HG02870 (cell line): Measurements from ENCODE around the gene KRIT1.
"Not testable (repeated sequence)": the region's sequence is repeated elsewhere in the genome, so short reads cannot be mapped to it uniquely, and the experiment has no call there.

Source experiments
- ATAC-seq: cut with Tn5 transposase; IDR thresholded peaks from one replicate; pipeline ENCODE4 v1.9.1; 2021; ENCODE audit warnings: mild to moderate bottlenecking, moderate library complexity; ENCODE audit not compliant: unreplicated experiment

Gene KRIT1

DNA sequence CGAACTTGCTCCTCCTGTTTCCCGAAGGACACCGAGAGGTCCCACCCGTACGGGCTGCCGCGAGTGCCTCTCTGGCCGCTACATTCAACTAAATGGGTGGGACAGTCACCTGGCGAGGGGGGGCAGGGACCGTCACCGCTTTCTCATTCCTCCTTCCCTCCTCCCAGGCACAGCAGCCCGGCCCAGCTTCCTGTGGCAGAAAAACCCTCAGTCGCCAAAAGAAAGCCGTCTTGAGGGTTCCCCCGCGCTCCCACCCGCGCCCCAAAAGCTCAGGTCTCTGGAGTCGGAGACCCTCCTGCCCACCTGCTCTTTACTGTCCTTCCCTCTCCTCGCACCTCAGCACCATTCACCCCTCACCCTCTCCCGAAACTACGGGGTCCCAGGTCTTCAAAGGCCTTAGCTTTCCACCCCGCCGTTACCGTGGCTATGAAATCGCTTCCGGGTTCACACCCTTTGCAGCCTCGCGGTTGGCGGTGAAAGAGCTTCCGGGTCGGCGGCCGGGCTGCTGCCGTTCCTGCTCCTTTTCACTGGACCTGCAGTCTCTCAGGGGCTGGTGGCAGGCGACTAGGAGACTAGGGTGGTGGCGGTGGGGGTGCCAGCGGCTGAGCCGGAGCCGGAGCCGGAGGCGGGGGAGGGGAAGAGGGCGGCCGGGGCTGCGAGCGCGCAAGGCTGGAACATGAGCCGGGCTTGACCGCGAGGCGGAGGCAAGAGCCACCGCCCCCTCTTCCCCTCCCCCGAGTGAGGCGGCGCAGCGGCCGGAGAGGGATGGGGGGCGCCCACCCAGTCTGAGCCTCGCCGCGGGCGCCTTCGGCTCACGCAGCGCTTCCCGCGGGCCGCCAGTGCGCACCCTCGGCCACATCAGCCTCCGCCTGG is at the start of gene KRIT1, which contains the start of gene ANKIB1:
KRIT1 (minus strand) TSS at position 428 of the 873 bp plus-strand sequence. CDS start 3,779 bp downstream, outside the sequence.
ANKIB1 (plus strand) TSS at position 488 of the 873 bp plus-strand sequence. CDS start 49,005 bp downstream, outside the sequence.
- peak; percentile 77 for ATAC-seq

DNA sequence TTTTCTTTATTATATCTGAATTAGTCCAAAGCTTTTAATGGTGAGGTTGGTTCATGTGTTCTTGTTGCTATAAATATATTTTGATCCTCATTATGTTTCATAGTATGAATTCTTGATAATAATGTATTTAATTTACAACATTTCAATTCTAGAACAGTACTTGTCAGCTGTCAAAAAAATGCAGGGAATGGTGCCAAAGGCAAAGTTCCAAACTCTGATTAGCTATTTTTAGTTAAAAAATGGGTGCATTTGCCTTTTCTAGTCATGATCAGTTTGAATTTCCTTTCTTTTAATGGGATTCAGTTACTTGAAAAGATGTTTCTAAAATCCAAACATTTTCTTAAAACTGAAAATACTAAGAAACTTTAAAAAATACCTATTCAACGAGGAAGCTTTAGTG is 49.7 kb upstream of the KRIT1 start:
- no peak for ATAC-seq

DNA sequence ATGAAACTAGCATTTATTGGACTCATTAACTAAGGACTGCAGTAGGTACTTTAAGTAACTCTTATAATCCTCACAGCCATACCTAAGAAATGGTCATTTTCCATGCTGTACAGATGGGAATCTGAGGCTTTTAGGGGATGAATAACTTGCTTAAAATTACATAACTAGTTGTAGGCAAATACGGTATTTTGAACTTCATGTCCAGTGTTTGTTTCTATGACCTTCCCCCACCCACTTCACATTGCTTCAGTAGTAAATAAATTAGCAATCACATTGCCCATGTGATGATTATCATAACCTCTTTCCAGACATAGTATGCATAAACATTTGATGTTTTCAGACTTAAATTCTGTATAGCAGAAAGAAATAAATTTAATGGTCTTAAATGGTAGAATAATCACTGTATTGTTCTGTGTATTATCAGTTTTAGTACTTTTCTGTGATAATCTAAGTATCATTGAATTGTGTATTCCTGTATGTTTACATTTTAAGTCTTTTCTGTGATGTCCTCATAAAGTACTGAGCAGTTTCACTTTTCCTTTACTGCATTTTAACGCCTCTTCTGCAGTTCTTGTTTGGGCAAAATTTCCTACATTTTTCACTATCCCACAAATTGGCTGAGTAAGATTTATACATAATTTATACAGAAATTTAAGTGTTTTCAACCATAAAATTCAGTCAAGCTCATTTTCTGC is 48.3 kb upstream of the KRIT1 start:
- no peak for ATAC-seq

DNA sequence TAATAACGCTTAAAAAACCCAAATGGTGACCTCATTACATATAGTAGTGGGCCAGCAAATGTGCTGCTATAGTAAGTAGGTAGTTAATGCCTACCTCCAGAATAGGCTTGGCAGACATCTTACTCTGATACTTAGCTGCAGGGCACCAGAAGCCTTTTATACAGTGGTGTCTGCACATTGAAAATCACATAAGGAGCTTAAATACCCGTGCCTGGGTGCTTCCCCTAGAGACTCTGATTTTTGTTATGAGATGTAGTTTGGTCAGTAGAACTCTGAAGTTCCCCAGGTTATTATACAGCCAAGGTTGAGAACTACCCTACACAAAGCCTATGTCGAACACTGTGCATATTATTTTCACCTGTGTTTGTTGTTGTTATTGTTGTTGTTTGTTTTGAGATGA is 47.3 kb upstream of the KRIT1 start:
- ATAC-seq: peak; percentile 56

DNA sequence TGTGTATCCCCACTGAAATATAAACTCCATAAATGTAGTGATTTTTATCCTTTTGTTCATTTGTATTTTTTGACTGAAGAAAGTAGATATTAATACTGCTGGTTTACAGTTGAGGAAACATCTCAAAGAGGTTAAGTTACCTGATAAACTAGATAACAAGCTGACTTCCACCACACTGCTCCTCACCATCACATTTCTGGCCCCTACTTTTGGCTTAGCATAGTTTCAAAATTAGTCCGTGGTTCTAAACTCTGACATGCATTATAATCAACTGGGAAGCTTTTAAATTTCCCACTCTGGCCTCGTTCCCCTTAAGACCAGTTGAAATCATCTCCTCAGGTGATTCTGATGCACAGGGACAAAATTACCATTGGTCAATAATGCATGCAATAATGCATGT is 43.6 kb upstream of the KRIT1 start:
- peak; percentile 54 for ATAC-seq

DNA sequence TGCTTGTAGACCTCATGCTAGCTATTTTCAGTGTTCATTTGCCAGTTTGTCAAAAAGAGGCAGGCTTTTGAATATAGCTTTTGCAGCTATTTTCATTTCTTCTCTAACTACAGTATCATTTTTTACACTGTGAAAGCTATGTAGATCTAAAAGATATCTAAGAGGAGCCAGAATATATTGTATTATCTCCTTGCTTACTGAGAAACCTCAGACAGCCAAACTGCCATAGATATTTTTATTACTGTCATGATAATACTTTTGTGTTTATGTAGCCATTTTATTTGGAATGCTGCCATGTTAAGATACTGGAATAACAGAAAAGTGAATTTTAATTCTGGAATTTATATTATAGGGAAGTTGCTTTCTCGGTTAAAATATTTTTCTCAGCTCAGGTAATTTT is 37.2 kb upstream of the KRIT1 start:
- no peak for ATAC-seq

DNA sequence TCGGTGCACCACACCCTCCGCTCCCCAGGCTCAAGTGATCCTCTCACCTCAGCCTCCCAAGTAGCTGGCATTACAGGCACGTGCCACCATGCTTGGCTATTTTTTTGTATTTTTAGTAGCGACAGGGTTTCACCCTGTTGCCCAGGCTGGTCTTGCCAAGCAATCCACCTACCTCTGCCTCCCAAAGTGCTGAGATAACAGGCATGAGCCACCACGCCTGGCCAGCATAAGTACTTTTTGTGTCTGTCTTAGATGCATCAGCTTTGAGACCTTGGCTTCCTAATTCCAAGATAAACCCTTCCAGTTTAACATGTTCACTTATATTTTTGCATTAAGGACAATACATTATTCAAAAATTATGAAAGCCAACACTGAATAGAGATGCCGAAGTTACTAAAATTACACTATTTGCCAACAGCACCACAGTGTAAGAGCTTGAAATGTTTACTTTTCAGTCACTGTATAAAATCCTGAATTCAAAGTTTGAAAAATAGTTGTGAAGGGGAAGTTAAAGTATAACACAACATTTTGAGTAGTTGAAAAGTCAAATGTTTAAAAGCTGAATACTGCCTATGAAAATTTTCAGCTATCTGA is 36.6 kb upstream of the KRIT1 start:
- no peak for ATAC-seq

DNA sequence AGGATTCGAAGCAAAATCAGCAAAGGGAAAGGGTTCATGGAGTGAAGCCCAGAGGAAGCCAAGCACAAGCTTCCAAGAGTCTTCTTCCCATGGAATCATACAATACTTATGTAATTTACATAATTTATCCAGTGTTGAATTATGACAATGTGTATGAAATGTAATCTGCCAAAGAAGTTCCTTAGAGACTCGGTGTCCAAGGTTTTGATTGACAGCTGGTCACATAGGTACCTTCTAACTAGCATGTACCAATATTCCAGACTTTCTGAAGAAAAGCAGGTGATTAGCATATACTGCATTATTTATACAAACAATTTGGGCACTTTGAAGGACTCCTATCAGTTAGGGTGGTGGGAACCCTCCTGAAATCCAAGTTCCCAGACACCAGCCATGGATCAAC is 35.3 kb upstream of the KRIT1 start:
- no peak for ATAC-seq

DNA sequence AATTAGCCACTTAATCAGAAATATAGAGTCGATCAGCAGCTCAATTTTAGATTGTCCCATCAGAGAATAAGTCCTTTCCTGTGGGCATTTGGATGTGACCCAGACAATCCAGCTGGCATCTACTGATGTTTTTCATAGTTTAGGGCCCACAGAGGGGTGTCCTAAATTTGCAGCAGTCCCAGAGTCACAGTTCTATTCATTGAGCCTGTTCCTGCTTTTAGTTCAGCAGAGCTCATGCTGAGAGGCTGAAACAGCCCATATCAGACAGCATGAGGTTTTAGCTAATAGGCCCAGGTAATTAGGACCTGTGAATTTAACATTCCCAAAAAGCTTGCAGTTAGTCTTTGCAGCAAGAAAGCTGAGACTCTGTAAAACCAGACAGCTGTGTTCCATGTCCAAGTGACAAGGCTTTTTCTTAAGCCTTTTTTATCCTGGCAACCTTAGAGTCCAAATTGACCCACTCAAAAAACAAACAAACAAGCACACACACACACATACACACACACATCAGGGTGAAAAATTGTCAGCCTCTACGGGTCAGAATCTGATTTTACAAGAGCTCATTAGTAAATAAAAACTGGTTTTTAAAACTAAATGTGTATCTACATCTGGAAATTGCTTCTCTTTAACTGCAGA is 33.8 kb upstream of the KRIT1 start:
- no peak for ATAC-seq

DNA sequence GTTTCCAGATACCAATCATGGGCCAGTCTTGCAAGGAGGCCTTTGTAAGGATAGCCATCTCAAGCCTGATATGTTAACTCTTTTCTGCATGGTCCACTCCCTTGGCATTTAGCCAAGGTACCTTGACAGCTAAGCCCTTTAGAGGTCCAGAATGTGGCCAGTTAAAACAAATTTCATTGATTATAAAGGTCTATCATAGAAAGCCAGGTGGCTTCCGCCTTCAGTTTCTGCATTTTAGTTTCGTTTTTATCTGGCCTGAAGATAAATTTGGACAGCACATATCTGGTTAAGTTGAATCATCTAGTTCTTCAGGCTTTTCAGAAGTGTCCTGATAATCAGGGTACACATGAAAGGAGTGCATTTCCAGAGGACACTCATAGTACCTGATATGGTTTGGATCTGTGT is 30.7 kb upstream of the KRIT1 start:
- ATAC-seq: peak; percentile 90

DNA sequence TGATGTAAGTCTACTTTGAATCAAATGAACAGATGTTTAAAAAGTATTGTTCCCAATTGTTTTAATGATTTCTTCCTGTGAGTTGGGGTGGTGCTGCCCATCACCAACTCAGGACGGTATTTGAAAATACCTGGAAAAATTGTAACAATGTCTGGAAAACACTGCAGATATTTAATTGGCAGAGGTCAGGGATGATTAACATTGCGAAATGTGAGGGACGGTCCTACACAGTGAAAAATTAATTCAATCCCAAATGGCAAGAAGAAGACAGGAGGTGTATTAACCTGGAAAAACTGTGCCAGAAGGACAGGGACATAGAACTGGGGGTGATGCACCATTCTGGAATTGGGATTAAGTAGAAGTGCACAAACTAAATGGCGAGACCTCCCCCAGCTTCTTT is 29.6 kb upstream of the KRIT1 start:
- no peak for ATAC-seq

DNA sequence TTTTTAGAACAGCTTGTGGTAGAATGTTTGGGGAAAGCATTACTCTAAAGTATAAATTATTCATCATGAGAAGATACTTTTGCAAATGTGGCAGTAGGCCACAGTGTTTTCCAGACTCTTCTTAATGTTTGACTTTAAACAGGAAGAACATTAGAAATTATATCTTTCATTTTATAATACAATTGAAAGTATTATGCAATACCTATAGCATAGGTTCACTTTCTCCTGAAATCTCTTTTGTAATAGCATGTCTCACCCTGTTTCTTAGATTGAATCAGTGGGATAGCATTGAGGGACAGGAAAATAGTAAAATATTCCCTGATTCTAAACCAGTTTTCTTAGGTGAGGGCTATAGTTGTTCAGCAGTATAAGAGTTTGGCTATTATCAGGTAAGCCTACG is 23.2 kb upstream of the KRIT1 start:
- no peak for ATAC-seq

DNA sequence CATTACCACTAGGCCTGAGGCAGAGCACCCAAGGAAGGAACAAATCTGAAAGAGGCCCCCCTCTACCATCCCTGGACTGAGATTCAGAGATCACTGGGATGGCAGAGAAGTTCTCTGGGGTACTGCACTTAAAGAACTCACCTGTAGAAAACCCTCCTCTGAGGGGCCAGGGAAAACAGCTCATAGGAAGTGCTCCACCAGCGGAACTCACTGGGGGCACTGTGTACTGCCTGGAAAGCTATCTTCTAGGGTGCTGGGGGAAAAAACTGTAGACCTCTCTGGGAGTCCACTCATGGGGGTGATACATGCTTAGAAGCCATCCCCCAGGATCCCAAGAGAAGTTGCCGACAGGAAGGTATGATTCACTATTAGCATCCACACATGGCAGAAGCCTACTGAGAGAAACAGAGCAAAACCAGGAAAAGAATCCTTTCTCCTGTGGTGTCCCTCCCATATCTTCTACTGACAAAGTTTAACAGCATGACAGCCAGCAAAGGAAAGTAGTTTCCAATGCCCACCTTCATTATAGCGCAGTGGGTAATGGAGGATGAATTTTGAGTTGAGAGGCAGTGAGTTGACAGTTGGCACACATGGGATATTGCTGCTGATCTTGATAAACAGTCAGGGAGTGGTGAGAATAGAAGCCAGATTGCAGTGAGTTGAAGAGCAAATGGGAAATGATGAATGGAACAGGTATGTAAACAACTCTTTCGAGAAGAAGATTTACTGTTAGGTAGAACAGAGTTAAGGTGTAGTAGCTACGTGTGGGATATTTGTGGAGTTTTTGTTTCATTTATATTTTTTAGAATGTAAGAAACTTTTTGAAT is 20.9 kb upstream of the KRIT1 start:
- ATAC-seq: no peak

DNA sequence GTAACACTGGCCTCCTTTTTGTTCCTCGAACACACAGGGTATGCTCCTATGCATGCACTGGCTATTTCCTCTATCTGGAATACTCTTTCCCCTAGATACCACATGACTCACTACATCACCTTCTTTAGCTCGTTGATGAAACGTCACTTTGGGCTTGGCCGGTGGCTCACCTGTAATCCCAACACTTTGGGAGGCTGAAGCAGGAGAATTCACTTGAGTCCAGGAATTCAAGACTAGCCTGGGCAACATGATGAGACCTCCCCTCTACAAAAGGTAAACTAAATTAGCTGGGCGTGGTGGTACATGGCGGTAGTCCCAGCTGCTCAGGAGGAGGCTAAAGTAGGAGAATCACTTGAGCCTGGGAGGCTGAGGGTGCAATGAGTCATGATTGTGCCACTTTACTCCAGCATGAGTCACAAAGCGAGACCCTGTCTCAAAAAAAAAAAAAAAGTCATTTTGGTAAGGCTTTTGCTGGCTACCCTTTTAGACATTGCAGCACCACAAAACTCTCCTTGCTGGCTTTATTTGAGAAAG is 14.6 kb upstream of the KRIT1 start:
- ATAC-seq: no peak

DNA sequence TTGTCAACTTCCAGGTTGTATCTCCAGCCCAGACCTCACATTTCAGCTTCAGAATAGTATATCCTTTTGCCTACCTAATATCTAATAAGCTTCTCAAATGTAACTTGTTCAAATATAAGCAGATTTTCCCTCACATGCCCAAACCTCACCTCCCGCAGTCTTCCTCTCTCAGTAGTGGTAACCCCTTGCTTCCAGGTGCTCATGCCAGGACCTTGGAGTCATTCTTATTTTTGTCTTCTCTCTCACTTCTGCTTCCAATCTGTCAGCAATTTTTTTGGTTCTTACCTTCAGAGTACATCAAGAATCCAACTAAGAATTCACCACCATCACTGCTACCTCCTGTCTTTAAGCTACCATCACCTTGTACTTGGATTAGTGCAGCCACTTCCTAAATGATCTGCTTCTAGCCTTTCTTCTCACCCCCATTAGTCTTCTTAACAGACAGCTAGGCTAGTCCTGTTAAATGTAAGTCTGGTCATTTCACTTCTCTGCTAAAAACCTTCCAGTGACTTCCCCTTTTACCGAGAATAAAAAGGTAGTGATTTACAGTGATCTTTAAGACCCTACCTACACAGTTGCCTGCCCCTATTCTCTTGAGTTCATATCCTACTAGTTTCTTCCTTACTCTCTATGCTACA is 14.0 kb upstream of the KRIT1 start:
- no peak for ATAC-seq

DNA sequence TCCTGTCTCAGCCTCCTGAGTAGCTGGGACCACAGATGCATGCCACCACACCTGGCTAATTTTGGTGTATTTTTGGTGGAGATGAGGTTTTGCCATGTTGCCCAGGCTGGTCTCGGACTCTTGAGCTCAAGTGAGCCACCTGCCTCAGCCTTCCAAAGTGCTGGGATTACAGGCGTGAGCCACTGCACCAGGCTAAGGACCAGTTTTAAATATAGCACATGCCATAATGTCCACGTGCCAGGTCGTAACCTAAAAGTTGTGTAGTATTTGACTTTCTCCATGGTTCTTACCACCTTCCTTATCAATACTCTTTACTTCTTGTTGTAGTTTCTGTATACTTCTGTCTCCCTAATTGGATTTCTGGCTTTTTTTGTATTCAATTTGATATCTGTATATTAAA is 13.3 kb upstream of the KRIT1 start:
- no peak for ATAC-seq

DNA sequence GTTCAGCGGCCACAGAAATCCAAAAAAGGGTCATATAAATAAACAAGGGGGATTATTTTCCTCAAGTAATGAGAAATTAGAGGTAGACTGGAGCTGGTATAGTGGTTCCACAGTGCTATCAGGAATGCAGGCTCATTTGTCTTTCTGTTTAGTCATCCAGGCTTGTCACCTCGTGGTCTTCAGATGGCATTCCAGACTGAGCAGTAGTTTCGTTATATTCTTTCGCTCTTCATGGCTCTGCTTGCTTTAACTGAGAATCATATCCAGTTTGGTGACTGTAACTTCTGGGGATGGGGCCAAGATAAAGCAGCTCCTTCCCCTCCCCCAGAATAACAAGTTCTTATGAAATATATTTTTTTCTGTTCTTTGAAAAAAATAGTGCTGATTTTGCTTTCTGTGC is 9.6 kb upstream of the KRIT1 start:
- no peak for ATAC-seq

DNA sequence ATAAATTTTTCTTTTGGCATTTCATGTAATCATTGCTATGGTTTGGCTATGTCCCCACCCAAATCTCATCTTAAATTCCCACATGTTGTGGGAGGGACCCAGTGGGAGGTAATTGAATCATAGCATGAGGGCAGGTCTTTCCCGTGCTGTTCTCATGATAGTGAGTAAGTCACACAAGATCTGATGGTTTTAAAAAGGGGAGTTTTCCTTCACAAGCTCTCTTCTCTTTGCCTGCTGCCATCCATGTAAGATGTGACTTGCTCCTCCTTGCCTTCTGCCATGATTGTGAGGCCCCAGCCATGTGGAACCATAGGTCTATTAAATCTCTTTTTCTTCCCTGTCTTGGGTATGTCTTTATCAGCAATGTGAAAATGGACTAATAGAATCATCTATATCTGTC is 9.1 kb upstream of the KRIT1 start:
- ATAC-seq: not testable (repeated sequence)

DNA sequence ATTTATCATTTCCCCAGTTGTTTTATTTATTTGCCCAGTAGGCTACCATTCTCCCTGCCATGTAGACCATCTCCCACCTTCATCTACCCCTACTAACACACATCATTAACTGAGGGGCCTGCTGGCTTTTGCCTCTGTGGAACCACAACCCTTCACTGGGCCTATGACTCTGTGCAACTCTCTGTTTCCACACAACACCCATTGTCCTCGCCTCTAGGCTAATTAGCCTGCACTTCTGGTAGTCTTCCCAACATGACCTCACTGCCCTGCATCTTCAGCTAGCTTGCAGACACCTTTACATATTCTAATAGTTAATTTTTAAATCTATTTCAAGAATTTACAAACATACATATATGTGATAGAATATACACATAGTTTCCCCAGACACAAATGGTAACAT is 7.5 kb upstream of the KRIT1 start:
- no peak for ATAC-seq

DNA sequence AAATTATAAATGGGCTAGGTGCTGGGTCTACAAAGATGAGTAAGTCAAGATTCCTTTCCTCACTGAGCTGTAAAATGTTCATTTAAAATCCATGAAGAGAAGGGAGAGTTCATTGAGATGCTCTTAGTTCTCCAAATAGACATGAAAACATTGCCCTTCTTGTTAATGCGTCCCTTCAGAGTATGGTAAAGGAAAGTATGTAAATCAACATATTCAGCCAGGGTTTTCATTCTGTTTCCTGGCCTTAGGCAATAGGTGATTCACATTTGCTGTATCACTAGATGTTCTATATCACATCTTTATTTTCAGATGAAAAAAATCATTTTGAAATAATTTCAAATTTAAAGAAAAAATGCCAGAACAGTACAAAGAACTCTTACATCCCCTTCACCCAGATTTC is 5.5 kb upstream of the KRIT1 start:
- ATAC-seq: no peak
